Measurements from ENCODE around the gene SETDB2. TPM values are rescaled to one million over a fixed set of nuclear protein-coding genes. Genes with fewer than 3 reads are reported as not detected.

The SETDB2 gene
- total and polyA plus RNA-seq, 2 of the 13 experiments (the other 11 are each of a cell fraction or from before 2014, with no cell fraction given): 8.1 to 8.7 TPM

DNA sequence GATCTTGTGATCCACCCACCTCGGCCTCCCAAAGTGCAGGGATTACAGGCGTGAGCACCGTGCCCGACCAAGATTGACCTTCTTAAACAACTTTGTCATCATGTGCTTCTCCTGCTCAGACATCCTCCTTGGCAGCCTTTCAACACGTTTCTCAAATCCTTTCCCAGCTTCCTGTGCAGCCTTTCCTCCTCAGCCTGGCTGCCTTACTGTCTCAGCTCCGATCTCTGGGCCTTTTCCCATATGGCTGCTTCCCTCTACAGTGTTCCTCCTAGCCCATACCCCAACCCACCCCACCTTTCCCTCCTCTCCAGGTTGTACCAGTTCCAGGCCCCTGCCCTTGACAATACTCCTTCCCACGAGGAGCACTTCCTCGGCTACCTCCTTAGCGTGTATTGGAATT is 58.9 kb downstream of the SETDB2 start (continued):
- TF ChIP-seq, protein P1, sequence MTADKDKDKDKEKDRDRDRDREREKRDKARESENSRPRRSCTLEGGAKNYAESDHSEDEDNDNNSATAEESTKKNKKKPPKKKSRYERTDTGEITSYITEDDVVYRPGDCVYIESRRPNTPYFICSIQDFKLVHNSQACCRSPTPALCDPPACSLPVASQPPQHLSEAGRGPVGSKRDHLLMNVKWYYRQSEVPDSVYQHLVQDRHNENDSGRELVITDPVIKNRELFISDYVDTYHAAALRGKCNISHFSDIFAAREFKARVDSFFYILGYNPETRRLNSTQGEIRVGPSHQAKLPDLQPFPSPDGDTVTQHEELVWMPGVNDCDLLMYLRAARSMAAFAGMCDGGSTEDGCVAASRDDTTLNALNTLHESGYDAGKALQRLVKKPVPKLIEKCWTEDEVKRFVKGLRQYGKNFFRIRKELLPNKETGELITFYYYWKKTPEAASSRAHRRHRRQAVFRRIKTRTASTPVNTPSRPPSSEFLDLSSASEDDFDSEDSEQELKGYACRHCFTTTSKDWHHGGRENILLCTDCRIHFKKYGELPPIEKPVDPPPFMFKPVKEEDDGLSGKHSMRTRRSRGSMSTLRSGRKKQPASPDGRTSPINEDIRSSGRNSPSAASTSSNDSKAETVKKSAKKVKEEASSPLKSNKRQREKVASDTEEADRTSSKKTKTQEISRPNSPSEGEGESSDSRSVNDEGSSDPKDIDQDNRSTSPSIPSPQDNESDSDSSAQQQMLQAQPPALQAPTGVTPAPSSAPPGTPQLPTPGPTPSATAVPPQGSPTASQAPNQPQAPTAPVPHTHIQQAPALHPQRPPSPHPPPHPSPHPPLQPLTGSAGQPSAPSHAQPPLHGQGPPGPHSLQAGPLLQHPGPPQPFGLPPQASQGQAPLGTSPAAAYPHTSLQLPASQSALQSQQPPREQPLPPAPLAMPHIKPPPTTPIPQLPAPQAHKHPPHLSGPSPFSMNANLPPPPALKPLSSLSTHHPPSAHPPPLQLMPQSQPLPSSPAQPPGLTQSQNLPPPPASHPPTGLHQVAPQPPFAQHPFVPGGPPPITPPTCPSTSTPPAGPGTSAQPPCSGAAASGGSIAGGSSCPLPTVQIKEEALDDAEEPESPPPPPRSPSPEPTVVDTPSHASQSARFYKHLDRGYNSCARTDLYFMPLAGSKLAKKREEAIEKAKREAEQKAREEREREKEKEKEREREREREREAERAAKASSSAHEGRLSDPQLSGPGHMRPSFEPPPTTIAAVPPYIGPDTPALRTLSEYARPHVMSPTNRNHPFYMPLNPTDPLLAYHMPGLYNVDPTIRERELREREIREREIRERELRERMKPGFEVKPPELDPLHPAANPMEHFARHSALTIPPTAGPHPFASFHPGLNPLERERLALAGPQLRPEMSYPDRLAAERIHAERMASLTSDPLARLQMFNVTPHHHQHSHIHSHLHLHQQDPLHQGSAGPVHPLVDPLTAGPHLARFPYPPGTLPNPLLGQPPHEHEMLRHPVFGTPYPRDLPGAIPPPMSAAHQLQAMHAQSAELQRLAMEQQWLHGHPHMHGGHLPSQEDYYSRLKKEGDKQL (CRISPR knock-in tag; IDR thresholded peaks at IDR 0.05; ENCODE audit: low read depth): no peak
- TF ChIP-seq MXD4 (CRISPR knock-in tag; IDR thresholded peaks at IDR 0.05) (no peak), SNRNP70 (IDR thresholded peaks at IDR 0.05; ENCODE audit: low read depth, low read length) (no peak), HCFC1 (IDR thresholded peaks at IDR 0.05; ENCODE audit: low read depth, low read length) (no peak), ZNF556 (CRISPR knock-in tag; IDR thresholded peaks at IDR 0.05; ENCODE audit: borderline replicate concordance) (no peak), ZSCAN30 (CRISPR knock-in tag; IDR thresholded peaks at IDR 0.05) (no peak)
- TF ChIP-seq, protein P2, sequence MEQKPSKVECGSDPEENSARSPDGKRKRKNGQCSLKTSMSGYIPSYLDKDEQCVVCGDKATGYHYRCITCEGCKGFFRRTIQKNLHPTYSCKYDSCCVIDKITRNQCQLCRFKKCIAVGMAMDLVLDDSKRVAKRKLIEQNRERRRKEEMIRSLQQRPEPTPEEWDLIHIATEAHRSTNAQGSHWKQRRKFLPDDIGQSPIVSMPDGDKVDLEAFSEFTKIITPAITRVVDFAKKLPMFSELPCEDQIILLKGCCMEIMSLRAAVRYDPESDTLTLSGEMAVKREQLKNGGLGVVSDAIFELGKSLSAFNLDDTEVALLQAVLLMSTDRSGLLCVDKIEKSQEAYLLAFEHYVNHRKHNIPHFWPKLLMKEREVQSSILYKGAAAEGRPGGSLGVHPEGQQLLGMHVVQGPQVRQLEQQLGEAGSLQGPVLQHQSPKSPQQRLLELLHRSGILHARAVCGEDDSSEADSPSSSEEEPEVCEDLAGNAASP (CRISPR knock-in tag; IDR thresholded peaks at IDR 0.05; ENCODE audit: borderline replicate concordance): no peak
